ENCODE data around the gene DKKL1. TPM values are rescaled to one million over a fixed set of nuclear protein-coding genes. Genes with fewer than 3 reads are reported as not detected.

The DKKL1 gene
- total RNA-seq, 1 donor from 2014 or later = 2.8 TPM

DNA sequence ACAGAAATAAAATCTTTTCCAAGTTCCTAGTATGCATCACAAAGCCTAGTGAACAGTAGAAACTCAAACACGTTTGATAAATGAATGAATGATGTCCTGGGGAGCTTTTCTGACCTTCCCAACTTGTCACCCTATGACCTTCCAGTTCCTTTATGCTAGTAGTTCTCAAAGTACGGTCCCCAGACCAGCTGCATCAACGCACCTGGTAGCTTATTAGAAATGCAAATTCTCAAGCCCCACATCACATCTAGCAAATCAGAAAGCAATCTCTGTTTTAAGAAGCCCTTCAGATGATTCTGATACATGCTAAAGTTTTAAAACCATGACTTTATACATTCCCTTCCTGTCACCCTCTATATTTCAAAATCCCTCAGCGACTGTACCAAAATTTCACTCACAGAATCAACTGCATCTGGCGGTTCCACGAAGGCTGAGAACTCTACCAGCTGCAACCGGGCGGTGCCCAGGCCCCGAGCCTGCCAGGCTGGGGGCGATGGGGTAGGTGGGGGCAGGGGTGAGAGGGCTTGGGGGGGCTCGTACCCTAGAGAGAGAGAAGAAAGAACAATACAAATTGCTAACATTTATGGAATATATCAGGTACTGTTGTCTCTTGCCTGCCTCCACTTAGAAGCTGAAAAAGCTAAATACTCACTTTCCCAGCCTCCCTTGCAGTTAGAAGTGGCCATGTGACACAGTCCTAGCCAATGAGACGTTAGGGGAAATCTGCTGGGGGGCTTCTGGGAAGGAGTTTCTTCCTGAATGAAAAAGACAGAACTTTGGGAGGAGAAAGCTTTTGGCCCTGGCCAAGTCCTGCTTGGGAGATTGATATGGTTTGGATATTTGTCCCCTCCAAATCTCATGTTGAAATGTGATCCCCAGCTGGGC is 15.1 kb upstream of the DKKL1 start:
- Mint-ChIP-seq H3K36me3 (ENCODE audit: unreplicated experiment) (peaks cover 10% of the 10 kb centered on the region), H3K9me3 (ENCODE audit: unreplicated experiment) (peaks cover 5% of the 10 kb centered on the region), H3K4me1 (ENCODE audit: low read depth, unreplicated experiment) (peaks cover 3% of the 10 kb centered on the region), H3K27me3 (ENCODE audit: unreplicated experiment) (no peaks in the 10 kb centered on the region), H3K4me3 (ENCODE audit: unreplicated experiment) (no peak overlapping the region), H3K27ac (ENCODE audit: unreplicated experiment) (peak overlapping the region; percentile 54)
- no peak for DNase-seq
- TF ChIP-seq CTCF (IDR thresholded peaks at IDR 0.05; ENCODE audit: partially characterized antibody, unreplicated experiment) = no peak

DNA sequence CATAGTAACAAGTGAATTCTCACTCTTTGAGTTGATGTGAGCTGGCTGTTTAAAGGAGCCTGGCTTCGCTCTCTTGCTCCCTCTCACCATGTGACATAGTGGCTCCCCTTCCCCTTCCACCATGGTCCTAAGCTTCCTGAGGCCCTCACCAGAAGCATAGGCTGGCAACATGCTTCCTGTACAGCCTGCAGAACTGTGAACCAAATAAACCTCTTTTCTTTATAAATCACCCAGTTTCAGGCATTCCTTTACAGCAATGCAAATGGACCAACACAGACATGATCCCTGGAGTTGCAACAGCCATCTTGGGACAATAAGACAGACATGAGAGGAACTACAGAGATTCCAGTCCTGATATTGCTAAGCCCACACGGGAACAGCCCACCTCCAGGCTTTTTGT is 14.1 kb upstream of the DKKL1 start:
- Mint-ChIP-seq H3K9me3 (ENCODE audit: unreplicated experiment) (peaks cover 5% of the 10 kb centered on the region), H3K36me3 (ENCODE audit: unreplicated experiment) (peaks cover 8% of the 10 kb centered on the region), H3K27ac (ENCODE audit: unreplicated experiment) (no peak overlapping the region), H3K4me1 (ENCODE audit: low read depth, unreplicated experiment) (peaks cover 3% of the 10 kb centered on the region), H3K27me3 (ENCODE audit: unreplicated experiment) (peaks cover 2% of the 10 kb centered on the region), H3K4me3 (ENCODE audit: unreplicated experiment) (no peak overlapping the region)
- no peak for TF ChIP-seq CTCF (IDR thresholded peaks at IDR 0.05; ENCODE audit: partially characterized antibody, unreplicated experiment)
- DNase-seq = no peak

- peaks cover 4% of the 10 kb centered on the region for H3K27me3 Mint-ChIP-seq (ENCODE audit: unreplicated experiment)
- TF ChIP-seq CTCF (IDR thresholded peaks at IDR 0.05; ENCODE audit: partially characterized antibody, unreplicated experiment) = no peak
- peaks cover 4% of the 10 kb centered on the region for H3K36me3 Mint-ChIP-seq (ENCODE audit: unreplicated experiment)
- H3K27ac Mint-ChIP-seq (ENCODE audit: unreplicated experiment) = no peak overlapping the region
- peaks cover 4% of the 10 kb centered on the region for H3K9me3 Mint-ChIP-seq (ENCODE audit: unreplicated experiment)
- no peak overlapping the region for H3K4me3 Mint-ChIP-seq (ENCODE audit: unreplicated experiment)
- no peak for DNase-seq
- H3K4me1 Mint-ChIP-seq (ENCODE audit: low read depth, unreplicated experiment) = peaks cover 8% of the 10 kb centered on the region
Measured at GRCh38 chr19:49355909-49356353, 7.7 kb upstream of the DKKL1 start.

DNA sequence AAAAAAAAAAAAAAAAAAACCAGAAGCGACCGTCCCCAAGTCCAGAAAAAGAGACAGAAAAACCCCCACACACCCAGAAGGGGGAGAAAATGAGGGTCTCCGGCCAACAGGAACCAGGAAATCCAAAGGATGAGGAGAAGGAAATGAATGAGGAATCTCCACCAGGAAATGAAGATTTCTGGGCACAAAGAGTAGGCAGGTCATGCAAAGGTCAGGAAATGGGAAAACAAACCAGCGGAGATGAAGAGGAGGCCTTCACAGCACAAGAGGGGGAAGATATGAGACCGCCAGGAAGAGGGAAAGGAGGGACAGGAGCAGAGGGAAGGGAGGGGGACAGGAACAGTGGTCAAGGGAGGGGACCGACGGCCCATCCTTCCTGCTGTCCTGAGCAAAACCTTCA is 7.3 kb upstream of the DKKL1 start:
- H3K9me3 Mint-ChIP-seq (ENCODE audit: unreplicated experiment) = peaks cover 4% of the 10 kb centered on the region
- peaks cover 4% of the 10 kb centered on the region for H3K27me3 Mint-ChIP-seq (ENCODE audit: unreplicated experiment)
- no peak for TF ChIP-seq CTCF (IDR thresholded peaks at IDR 0.05; ENCODE audit: partially characterized antibody, unreplicated experiment)
- peaks cover 8% of the 10 kb centered on the region for H3K4me1 Mint-ChIP-seq (ENCODE audit: low read depth, unreplicated experiment)
- DNase-seq = no peak
- H3K27ac Mint-ChIP-seq (ENCODE audit: unreplicated experiment) = no peak overlapping the region
- peaks cover 4% of the 10 kb centered on the region for H3K36me3 Mint-ChIP-seq (ENCODE audit: unreplicated experiment)
- peak overlapping the region; percentile 13 for H3K4me3 Mint-ChIP-seq (ENCODE audit: unreplicated experiment)

DNA sequence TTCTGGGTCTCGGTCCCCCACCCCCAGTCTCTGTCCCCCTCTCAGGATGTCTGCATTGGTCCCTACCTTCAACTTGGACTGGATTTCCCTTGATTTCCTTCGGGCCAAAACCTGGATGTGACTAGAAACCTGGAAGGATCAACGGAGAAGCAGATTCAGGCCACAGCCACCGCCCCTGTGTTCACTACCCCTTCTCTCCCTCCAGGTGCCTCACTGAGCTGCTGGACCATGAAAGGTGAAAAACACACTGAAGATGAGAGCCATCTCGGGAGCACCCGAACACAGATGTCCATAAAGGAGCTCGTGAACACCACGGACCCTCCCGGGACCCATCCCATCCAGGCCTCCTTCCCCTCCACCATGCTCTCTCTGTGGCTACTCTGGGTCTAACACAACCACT is 6.5 kb upstream of the DKKL1 start:
- peaks cover 4% of the 10 kb centered on the region for H3K27me3 Mint-ChIP-seq (ENCODE audit: unreplicated experiment)
- H3K27ac Mint-ChIP-seq (ENCODE audit: unreplicated experiment) = peak overlapping the region; percentile 17
- H3K36me3 Mint-ChIP-seq (ENCODE audit: unreplicated experiment) = peaks cover 4% of the 10 kb centered on the region
- DNase-seq = no peak
- H3K4me1 Mint-ChIP-seq (ENCODE audit: low read depth, unreplicated experiment) = peaks cover 8% of the 10 kb centered on the region
- TF ChIP-seq CTCF (IDR thresholded peaks at IDR 0.05; ENCODE audit: partially characterized antibody, unreplicated experiment) = no peak
- H3K9me3 Mint-ChIP-seq (ENCODE audit: unreplicated experiment) = peaks cover 8% of the 10 kb centered on the region
- no peak overlapping the region for H3K4me3 Mint-ChIP-seq (ENCODE audit: unreplicated experiment)
